ENCODE results near the gene IMMT.

GRCh38 chr2:86139981-86140380 is 55.3 kb downstream of the IMMT start:
- no peak for TF ChIP-seq CTCF (IDR thresholded peaks at IDR 0.05; ENCODE audit: extremely low read depth in 1 of 2, insufficient read depth in 1 of 2, low read depth in 1 of 2, low read length in 2 of 2)
- TF ChIP-seq EZH2 (IDR thresholded peaks at IDR 0.05; ENCODE audit: borderline replicate concordance, low read depth, low read length, severe bottlenecking): no peak
- TF ChIP-seq POLR2A (IDR thresholded peaks at IDR 0.05; ENCODE audit: low read depth, low read length): no peak

Data from endothelial cell of umbilical vein (primary cell).